ENCODE data around the gene FBXW11.
A peak's percentile ranks its signal among the peaks of the same experiment; 100 is the strongest.

FBXW11 gene

DNA sequence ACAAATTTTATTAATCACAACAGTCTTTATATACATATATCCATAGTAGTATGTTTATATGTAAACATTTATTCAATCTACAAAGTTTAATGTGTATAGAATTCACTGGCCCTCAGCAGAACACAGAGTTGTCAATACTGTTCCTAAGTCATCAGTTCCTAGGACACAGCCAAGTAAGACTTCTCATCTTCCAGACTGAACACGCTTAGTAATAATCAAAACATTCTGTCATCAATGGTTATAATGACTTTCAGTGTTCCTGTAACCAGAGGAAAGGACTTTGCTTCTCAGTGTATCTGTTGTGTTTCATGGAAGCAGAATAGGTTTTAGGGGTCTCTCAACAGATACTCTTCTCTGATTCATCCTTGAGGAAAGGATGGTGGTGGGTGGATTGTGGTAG lies 138.7 kb downstream of the FBXW11 start:
- no peak overlapping the region for H3K4me3 ChIP-seq (ENCODE audit: severe bottlenecking)
- TF ChIP-seq, protein P1, sequence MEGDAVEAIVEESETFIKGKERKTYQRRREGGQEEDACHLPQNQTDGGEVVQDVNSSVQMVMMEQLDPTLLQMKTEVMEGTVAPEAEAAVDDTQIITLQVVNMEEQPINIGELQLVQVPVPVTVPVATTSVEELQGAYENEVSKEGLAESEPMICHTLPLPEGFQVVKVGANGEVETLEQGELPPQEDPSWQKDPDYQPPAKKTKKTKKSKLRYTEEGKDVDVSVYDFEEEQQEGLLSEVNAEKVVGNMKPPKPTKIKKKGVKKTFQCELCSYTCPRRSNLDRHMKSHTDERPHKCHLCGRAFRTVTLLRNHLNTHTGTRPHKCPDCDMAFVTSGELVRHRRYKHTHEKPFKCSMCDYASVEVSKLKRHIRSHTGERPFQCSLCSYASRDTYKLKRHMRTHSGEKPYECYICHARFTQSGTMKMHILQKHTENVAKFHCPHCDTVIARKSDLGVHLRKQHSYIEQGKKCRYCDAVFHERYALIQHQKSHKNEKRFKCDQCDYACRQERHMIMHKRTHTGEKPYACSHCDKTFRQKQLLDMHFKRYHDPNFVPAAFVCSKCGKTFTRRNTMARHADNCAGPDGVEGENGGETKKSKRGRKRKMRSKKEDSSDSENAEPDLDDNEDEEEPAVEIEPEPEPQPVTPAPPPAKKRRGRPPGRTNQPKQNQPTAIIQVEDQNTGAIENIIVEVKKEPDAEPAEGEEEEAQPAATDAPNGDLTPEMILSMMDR (IDR thresholded peaks at IDR 0.05; ENCODE audit: poor library complexity, severe bottlenecking): no peak
- no peak overlapping the region for H3K27ac ChIP-seq (ENCODE audit: poor library complexity, severe bottlenecking)
- no peaks in the 10 kb centered on the region for H3K9me3 ChIP-seq (ENCODE audit: severe bottlenecking)
- no peak for DNase-seq (ENCODE audit: low spot score)
- no peaks in the 10 kb centered on the region for H3K4me1 ChIP-seq (ENCODE audit: insufficient read depth, poor library complexity, severe bottlenecking)
- ATAC-seq (ENCODE audit: low read depth): no peak
- H3K36me3 ChIP-seq (ENCODE audit: low read depth): peaks cover 79% of the 10 kb centered on the region
- H3K27me3 ChIP-seq (ENCODE audit: insufficient read depth, poor library complexity, severe bottlenecking): no peaks in the 10 kb centered on the region

DNA sequence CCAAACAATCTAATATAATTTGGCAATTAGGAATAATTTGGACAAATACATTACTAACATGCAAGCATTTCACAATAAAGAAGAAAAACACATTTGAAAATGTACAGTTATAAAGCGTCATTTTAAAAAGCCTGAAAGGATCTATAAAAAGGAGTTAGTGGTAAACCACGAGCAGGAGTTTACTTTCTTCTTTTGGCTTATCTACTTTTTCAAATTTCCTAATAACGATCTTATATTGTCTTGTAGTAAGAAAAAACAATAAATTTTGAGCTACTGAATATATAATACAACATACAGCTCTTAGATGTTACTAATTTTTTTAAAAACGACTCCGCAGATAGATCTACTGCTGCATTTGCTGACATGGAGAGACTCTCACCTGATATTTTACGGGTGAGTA lies 141.0 kb downstream of the FBXW11 start:
- H3K4me3 ChIP-seq (ENCODE audit: severe bottlenecking): no peak overlapping the region
- no peaks in the 10 kb centered on the region for H3K27me3 ChIP-seq (ENCODE audit: insufficient read depth, poor library complexity, severe bottlenecking)
- H3K9me3 ChIP-seq (ENCODE audit: severe bottlenecking): no peaks in the 10 kb centered on the region
- DNase-seq (ENCODE audit: low spot score) (no peak), ATAC-seq (ENCODE audit: low read depth) (no peak)
- H3K4me1 ChIP-seq (ENCODE audit: insufficient read depth, poor library complexity, severe bottlenecking): no peaks in the 10 kb centered on the region
- H3K36me3 ChIP-seq (ENCODE audit: low read depth): peaks cover 58% of the 10 kb centered on the region
- TF ChIP-seq, protein P1 (IDR thresholded peaks at IDR 0.05; ENCODE audit: poor library complexity, severe bottlenecking): no peak
- H3K27ac ChIP-seq (ENCODE audit: poor library complexity, severe bottlenecking): no peak overlapping the region

DNA sequence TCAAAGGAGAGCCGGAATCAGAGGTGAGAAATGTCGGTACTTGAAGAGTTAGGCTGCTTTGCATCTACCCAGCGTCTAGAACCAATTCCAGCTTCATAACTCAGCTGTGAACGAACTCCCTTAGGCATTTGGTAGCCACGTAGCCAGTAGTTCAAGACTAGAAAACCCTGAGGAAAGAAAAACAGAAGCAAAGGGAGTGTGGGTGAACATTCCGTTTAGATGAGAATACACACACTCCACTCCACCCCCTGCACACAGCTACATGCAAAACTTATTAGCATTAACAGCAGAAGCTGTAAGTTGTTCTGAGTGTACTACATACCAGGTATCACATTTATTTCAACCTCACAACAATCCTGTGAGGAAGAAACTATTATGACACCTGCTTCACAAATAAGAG lies 142.5 kb downstream of the FBXW11 start:
- Histone ChIP-seq H3K27me3 (ENCODE audit: insufficient read depth, poor library complexity, severe bottlenecking) (no peaks in the 10 kb centered on the region), H3K4me1 (ENCODE audit: insufficient read depth, poor library complexity, severe bottlenecking) (no peaks in the 10 kb centered on the region), H3K27ac (ENCODE audit: poor library complexity, severe bottlenecking) (no peak overlapping the region), H3K4me3 (ENCODE audit: severe bottlenecking) (no peak overlapping the region), H3K9me3 (ENCODE audit: severe bottlenecking) (no peaks in the 10 kb centered on the region), H3K36me3 (ENCODE audit: low read depth) (peaks cover 42% of the 10 kb centered on the region)
- TF ChIP-seq, protein P1 (IDR thresholded peaks at IDR 0.05; ENCODE audit: poor library complexity, severe bottlenecking): no peak
- DNase-seq (ENCODE audit: low spot score) (no peak), ATAC-seq (ENCODE audit: low read depth) (peak; percentile 74)

DNA sequence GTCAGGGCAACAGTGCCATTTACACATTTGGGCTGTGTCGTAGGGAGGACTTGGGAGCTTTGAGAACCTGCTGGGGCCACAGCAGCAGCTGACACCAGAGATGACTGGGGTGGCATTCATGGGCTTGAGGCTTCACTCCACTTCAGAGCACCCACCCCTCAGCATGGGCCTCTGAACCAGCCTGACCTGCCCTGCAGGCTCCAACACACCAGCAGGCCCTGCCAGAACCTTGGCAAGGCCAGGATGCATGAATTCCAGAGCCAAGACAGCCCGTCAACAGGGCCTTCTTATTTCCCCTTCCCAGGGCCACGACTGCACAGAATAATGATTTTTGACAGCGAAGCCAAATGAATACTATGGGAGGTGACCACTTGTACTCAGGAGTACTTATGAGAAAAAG lies 143.8 kb downstream of the FBXW11 start:
- peaks cover 29% of the 10 kb centered on the region for H3K36me3 ChIP-seq (ENCODE audit: low read depth)
- DNase-seq (ENCODE audit: low spot score): no peak
- H3K4me1 ChIP-seq (ENCODE audit: insufficient read depth, poor library complexity, severe bottlenecking): no peaks in the 10 kb centered on the region
- H3K27ac ChIP-seq (ENCODE audit: poor library complexity, severe bottlenecking): no peak overlapping the region
- no peak for ATAC-seq (ENCODE audit: low read depth)
- H3K9me3 ChIP-seq (ENCODE audit: severe bottlenecking): no peaks in the 10 kb centered on the region
- no peaks in the 10 kb centered on the region for H3K27me3 ChIP-seq (ENCODE audit: insufficient read depth, poor library complexity, severe bottlenecking)
- H3K4me3 ChIP-seq (ENCODE audit: severe bottlenecking): no peak overlapping the region
- TF ChIP-seq, protein P1 (IDR thresholded peaks at IDR 0.05; ENCODE audit: poor library complexity, severe bottlenecking): no peak

DNA sequence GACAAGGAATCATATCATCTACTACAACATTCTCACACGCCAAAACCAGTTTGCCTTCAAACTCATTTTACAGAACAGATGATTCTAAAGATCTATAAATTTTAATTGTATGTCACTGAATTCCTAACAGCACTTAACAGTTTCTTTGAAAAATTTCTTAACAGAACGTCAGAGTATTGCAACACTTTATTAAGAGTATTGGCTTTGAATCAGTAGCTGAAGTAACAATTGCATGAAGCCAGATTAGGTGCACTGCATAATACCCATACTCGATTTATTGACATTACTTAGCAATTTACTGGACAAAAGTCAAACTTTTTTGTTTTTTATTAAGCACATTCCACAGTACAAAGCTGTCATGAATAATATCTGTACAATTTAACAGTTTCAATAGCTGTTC lies 145.1 kb downstream of the FBXW11 start:
- ATAC-seq (ENCODE audit: low read depth): no peak

More for the DNA sequence above, 145.1 kb downstream of the FBXW11 start:
- H3K4me1 ChIP-seq (ENCODE audit: insufficient read depth, poor library complexity, severe bottlenecking): no peaks in the 10 kb centered on the region
- no peak overlapping the region for H3K4me3 ChIP-seq (ENCODE audit: severe bottlenecking)
- DNase-seq (ENCODE audit: low spot score): no peak
- H3K9me3 ChIP-seq (ENCODE audit: severe bottlenecking): no peaks in the 10 kb centered on the region
- H3K27me3 ChIP-seq (ENCODE audit: insufficient read depth, poor library complexity, severe bottlenecking): no peaks in the 10 kb centered on the region
- TF ChIP-seq, protein P1 (IDR thresholded peaks at IDR 0.05; ENCODE audit: poor library complexity, severe bottlenecking): no peak
- H3K36me3 ChIP-seq (ENCODE audit: low read depth): peaks cover 18% of the 10 kb centered on the region
- no peak overlapping the region for H3K27ac ChIP-seq (ENCODE audit: poor library complexity, severe bottlenecking)

All from RWPE2 (cell line).